Endothelial cell (in vitro differentiated cells): ENCODE data around the gene RNPS1. TPM values are rescaled to one million over a fixed set of nuclear protein-coding genes. Genes with fewer than 3 reads are reported as not detected.

Experiments used
- DNase-seq: peaks from one replicate; pipeline ENCODE4 v3.0.0; 2021; ENCODE audit warnings: low spot score
- H3K27ac Mint-ChIP-seq: one replicate; pipeline ENCODE4 v1.8.0; 2021; ENCODE audit warnings: mixed read lengths, inconsistent platforms; ENCODE audit not compliant: unreplicated experiment
- H3K27me3 Mint-ChIP-seq: one replicate; pipeline ENCODE4 v1.8.0; 2021; ENCODE audit warnings: mild to moderate bottlenecking, moderate library complexity, mixed read lengths, inconsistent platforms; ENCODE audit not compliant: unreplicated experiment
- H3K36me3 Mint-ChIP-seq: one replicate; pipeline ENCODE4 v1.8.0; 2021; ENCODE audit warnings: mild to moderate bottlenecking, low read depth, mixed read lengths, inconsistent platforms; ENCODE audit not compliant: unreplicated experiment
- H3K4me1 Mint-ChIP-seq: one replicate; pipeline ENCODE4 v1.8.0; 2021; ENCODE audit warnings: mild to moderate bottlenecking, mixed read lengths, inconsistent platforms; ENCODE audit not compliant: unreplicated experiment
- H3K4me3 Mint-ChIP-seq: one replicate; pipeline ENCODE4 v1.8.0; 2021; ENCODE audit warnings: mild to moderate bottlenecking, mixed read lengths, inconsistent platforms; ENCODE audit not compliant: unreplicated experiment
- H3K9me3 Mint-ChIP-seq: one replicate; pipeline ENCODE4 v1.8.0; 2021; ENCODE audit warnings: mixed read lengths, inconsistent platforms; ENCODE audit not compliant: unreplicated experiment
- total RNA-seq: library from RNA; stranded (reverse); fragmentation: NEBNext Ultra II Directional; extraction: Animal tissue kit (Norgen Biotek cat#: 25700); gene quantifications from one replicate; pipeline ENCODE4 v1.2.1, GENCODE V29; 2021; ENCODE audit not compliant: unreplicated experiment
- TF ChIP-seq, protein P1 (sequence below): fragments of 200-600 bp; sonication (generic); IDR thresholded peaks from one replicate; pipeline ENCODE4 v1.5.0; 2021; ENCODE audit warnings: antibody characterized with exemption; ENCODE audit not compliant: unreplicated experiment

The RNPS1 gene
- total RNA-seq, 1 donor from 2014 or later: 203 TPM

DNA sequence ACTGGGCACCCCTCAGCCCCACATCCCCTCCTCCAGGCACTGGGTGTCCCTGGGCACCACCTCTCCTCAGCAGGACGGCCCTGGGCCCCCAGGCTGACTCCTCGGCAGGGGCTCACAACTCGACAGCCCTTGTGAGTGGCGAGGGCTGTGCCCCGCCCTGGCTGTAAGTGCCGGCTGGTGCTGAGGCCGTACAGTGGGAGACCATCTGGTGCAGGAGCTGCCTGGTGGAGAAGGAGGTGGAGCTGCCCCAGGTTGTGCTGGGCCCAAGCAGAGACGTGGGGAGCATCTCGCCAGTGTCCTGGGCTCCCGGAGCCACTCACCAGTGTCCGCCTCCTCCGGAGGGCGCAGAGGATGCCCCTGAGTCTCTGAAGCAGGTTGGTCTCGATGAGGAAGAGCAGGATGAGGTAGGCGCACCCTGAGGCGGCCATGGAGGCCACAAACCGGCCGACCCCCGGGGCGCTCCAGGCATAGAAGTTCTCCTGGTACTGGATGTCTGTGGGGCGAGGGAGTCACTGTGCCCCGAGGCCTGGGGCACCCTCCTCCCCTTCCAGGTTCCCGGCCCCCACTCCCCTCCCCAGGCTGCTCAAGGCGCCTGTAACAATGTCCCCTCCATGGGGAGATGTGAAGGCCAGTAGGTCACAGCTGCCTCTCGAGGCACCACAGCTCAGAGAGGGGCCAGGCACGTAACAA is 15.1 kb upstream of the RNPS1 start:
- H3K4me3 Mint-ChIP-seq: no peak overlapping the region
- H3K36me3 Mint-ChIP-seq: peaks cover 11% of the 10 kb centered on the region
- H3K4me1 Mint-ChIP-seq: no peaks in the 10 kb centered on the region
- peaks cover 12% of the 10 kb centered on the region for H3K27me3 Mint-ChIP-seq
- TF ChIP-seq, protein P1, sequence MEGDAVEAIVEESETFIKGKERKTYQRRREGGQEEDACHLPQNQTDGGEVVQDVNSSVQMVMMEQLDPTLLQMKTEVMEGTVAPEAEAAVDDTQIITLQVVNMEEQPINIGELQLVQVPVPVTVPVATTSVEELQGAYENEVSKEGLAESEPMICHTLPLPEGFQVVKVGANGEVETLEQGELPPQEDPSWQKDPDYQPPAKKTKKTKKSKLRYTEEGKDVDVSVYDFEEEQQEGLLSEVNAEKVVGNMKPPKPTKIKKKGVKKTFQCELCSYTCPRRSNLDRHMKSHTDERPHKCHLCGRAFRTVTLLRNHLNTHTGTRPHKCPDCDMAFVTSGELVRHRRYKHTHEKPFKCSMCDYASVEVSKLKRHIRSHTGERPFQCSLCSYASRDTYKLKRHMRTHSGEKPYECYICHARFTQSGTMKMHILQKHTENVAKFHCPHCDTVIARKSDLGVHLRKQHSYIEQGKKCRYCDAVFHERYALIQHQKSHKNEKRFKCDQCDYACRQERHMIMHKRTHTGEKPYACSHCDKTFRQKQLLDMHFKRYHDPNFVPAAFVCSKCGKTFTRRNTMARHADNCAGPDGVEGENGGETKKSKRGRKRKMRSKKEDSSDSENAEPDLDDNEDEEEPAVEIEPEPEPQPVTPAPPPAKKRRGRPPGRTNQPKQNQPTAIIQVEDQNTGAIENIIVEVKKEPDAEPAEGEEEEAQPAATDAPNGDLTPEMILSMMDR: no peak
- DNase-seq: no peak
- H3K9me3 Mint-ChIP-seq: no peaks in the 10 kb centered on the region
- H3K27ac Mint-ChIP-seq: no peak overlapping the region

GRCh38 chr16:2282262-2282661 is 14.3 kb upstream of the RNPS1 start:
- TF ChIP-seq, protein P1: no peak
- Mint-ChIP-seq H3K36me3 (peaks cover 11% of the 10 kb centered on the region), H3K4me3 (no peak overlapping the region), H3K27ac (no peak overlapping the region), H3K27me3 (peaks cover 12% of the 10 kb centered on the region), H3K4me1 (no peaks in the 10 kb centered on the region), H3K9me3 (no peaks in the 10 kb centered on the region)
- no peak for DNase-seq

DNA sequence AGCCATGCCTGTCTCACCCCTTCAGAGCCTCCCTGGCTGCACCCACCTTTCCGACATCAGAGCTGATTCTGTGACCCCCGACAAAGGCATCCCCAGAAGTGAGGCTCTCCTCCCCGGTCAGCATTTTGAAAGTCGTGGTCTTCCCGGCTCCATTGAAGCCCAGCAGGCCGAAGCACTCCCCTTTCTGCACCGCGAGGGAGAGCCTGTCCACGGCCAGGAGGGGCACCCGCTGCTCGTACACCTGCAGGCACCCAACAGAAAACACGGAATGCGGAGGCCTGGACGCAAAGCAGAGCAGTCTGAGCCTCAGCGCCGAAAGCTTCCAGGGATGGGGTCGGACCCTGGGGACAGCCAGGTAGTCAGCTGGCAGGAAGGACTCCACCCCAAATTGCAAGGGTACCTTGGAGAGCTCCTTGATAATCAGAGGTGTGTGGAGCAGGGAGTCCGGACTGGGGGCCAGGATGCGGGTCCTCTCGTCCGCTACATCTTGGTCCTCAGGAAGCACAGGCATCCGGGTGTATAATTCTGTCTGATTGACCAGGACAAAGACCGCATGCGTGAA is 13.1 kb upstream of the RNPS1 start:
- peaks cover 14% of the 10 kb centered on the region for H3K27me3 Mint-ChIP-seq
- no peak for DNase-seq
- no peaks in the 10 kb centered on the region for H3K4me1 Mint-ChIP-seq
- no peak overlapping the region for H3K4me3 Mint-ChIP-seq
- no peak overlapping the region for H3K27ac Mint-ChIP-seq
- H3K36me3 Mint-ChIP-seq: peaks cover 11% of the 10 kb centered on the region
- H3K9me3 Mint-ChIP-seq: no peaks in the 10 kb centered on the region
- TF ChIP-seq, protein P1: no peak

DNA sequence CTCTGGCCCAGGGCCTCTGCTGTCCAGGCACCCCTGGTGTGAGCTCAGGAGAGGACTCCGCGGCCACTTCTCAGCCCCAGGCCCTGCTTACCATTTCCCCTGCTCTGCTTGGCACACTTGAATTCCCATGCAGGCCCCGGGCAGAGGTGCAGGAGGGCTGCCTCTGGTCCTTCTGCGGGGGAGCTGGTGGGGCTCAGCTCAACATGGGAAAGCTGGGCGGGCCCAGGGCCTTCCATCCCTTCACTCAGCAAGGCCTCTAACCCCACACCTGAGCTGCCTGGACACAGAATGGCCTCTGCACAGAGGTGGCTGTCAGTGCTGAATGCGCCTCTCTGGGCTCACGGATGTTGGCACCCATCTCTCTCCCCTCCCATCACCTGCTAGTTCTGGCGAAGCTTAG is 12.5 kb upstream of the RNPS1 start:
- Mint-ChIP-seq H3K4me1 (no peaks in the 10 kb centered on the region), H3K36me3 (peaks cover 11% of the 10 kb centered on the region), H3K4me3 (no peak overlapping the region), H3K9me3 (no peaks in the 10 kb centered on the region), H3K27ac (no peak overlapping the region), H3K27me3 (peaks cover 14% of the 10 kb centered on the region)
- DNase-seq: no peak
- TF ChIP-seq, protein P1: no peak
